CD4-positive, alpha-beta T cell (primary cell): ENCODE results near the gene RBM38. TPM values are rescaled to one million over a fixed set of nuclear protein-coding genes. Genes with fewer than 3 reads are reported as not detected.

Experiments used
- ATAC-seq: fragments of 200-7000 bp; cut with Tn5 transposase; one replicate; pipeline ENCODE4 v1.10.0; 2022; ENCODE audit warnings: mild to moderate bottlenecking; ENCODE audit not compliant: poor library complexity
- CTCF ChIA-PET: fragments of 350-600 bp; sonication (Branson Sonifier 250); formaldehyde crosslinking; loops from one replicate; lab custom pipeline; 2021; ENCODE audit warnings: antibody characterized with exemption, inconsistent platforms; lab: Charles Lee
- POLR2A ChIA-PET: fragments of 350-600 bp; sonication (Branson Sonifier 250); formaldehyde crosslinking; loops from one replicate; lab custom pipeline; 2021; ENCODE audit warnings: antibody characterized with exemption, inconsistent platforms; lab: Charles Lee
- DNase-seq, 14 experiments: peaks; one replicate each; pipeline ENCODE4 v3.0.0-alpha.2; 2013 to 2020; ENCODE audit warnings: mixed read lengths in 2 of 14
- H3K27ac ChIP-seq, 2 donors: one replicate each; pipeline versions ENCODE4 v1.5.1 to v1.7.0; 2013; ENCODE audit warnings: low read length in 2 of 2, low read depth in 1 of 2, mild to moderate bottlenecking in 1 of 2
- H3K27me3 ChIP-seq, 2 experiments: 1 replicate in 1 of 2; 2 replicates in 1 of 2; pipeline versions ENCODE4 v1.6.1 to v1.7.0; 2013; ENCODE audit warnings: low read length in 2 of 2, control low read depth in 1 of 2, mild to moderate bottlenecking in 1 of 2, moderate library complexity in 1 of 2; ENCODE audit not compliant: insufficient read depth in 2 of 2, control insufficient read depth in 1 of 2
- H3K36me3 ChIP-seq: one replicate; pipeline ENCODE4 v1.6.1; 2013; ENCODE audit warnings: low read length, control low read depth; ENCODE audit not compliant: insufficient read depth
- H3K4me1 ChIP-seq: one replicate; pipeline ENCODE4 v1.6.1; 2013; ENCODE audit warnings: low read length, control low read depth; ENCODE audit not compliant: insufficient read depth
- H3K4me3 ChIP-seq: one replicate; pipeline ENCODE4 v1.5.1; 2013; ENCODE audit warnings: mild to moderate bottlenecking, low read length, moderate library complexity
- H3K9me3 ChIP-seq, 2 experiments: 1 replicate in 1 of 2; 2 replicates in 1 of 2; pipeline versions ENCODE4 v1.6.1 to v1.7.0; 2013; ENCODE audit warnings: low read length in 2 of 2, mild to moderate bottlenecking in 2 of 2, control low read depth in 1 of 2, moderate library complexity in 1 of 2; ENCODE audit not compliant: control insufficient read depth in 1 of 2, insufficient read depth in 1 of 2
- H3K27ac Mint-ChIP-seq: one replicate; pipeline ENCODE4 v1.8.0; 2020; ENCODE audit warnings: mixed read lengths
- H3K27me3 Mint-ChIP-seq: one replicate; pipeline ENCODE4 v1.8.0; 2021; ENCODE audit warnings: mixed read lengths
- H3K36me3 Mint-ChIP-seq: one replicate; pipeline ENCODE4 v1.8.0; 2021; ENCODE audit warnings: low read depth, mixed read lengths
- H3K4me1 Mint-ChIP-seq: one replicate; pipeline ENCODE4 v1.8.0; 2021; ENCODE audit warnings: low read depth, mixed read lengths
- H3K4me3 Mint-ChIP-seq: one replicate; pipeline ENCODE4 v1.8.0; 2020; ENCODE audit warnings: mild to moderate bottlenecking, mixed read lengths
- H3K9me3 Mint-ChIP-seq: one replicate; pipeline ENCODE4 v1.8.0; 2020; ENCODE audit warnings: mixed read lengths
- intact Hi-C, 2 experiments: fragments of 100-400 bp; cut with DNase I in 1 of 2; cut with micrococcal nuclease in 1 of 2; formaldehyde crosslinking; loops; one replicate each; pipeline versions ENCODE4 v1.15.1 to v1.9.0; 2023 to 2025; cut with DNase I, micrococcal nuclease
- total RNA-seq, 174 experiments: library from RNA in 2 of 174; stranded (reverse) in 2 of 174; gene quantifications; one replicate each; pipeline ENCODE4 v1.2.3 and lab custom pipeline; 2021 to 2026
- TF ChIP-seq, protein P1 (sequence below): fragments of 200-600 bp; IDR thresholded peaks from one replicate; pipeline ENCODE4 v1.8.0; 2022; ENCODE audit warnings: antibody characterized with exemption, mild to moderate bottlenecking

RBM38 gene
- total RNA-seq, 2 experiments from 2014 or later: 604 to 645 TPM

DNA sequence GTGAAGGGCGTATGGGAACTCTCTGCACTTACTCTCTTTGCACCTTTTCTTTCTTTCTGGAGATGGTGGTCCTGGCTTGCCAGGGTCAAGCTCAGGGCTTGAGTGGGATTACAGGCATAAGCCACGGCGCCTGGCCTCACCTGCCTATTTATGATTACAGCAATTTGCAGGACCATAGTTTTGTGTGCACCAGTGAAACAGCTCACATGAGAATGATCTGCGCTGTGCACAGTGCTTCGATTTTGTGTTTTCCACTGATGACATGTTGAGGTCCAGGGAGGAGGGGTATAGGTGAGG is 40.3 kb downstream of the RBM38 start:
- peaks cover 82% of the 10 kb centered on the region for H3K4me1 ChIP-seq
- no peaks in the 10 kb centered on the region for H3K9me3 ChIP-seq
- POLR2A ChIA-PET: interaction anchor here (1.0 to 6.0 kb wide), 2 partner anchors 34 to 39 kb away, joined by 3 to 150 read pairs; no protein-coding TSS in a partner anchor
- TF ChIP-seq, protein P1, sequence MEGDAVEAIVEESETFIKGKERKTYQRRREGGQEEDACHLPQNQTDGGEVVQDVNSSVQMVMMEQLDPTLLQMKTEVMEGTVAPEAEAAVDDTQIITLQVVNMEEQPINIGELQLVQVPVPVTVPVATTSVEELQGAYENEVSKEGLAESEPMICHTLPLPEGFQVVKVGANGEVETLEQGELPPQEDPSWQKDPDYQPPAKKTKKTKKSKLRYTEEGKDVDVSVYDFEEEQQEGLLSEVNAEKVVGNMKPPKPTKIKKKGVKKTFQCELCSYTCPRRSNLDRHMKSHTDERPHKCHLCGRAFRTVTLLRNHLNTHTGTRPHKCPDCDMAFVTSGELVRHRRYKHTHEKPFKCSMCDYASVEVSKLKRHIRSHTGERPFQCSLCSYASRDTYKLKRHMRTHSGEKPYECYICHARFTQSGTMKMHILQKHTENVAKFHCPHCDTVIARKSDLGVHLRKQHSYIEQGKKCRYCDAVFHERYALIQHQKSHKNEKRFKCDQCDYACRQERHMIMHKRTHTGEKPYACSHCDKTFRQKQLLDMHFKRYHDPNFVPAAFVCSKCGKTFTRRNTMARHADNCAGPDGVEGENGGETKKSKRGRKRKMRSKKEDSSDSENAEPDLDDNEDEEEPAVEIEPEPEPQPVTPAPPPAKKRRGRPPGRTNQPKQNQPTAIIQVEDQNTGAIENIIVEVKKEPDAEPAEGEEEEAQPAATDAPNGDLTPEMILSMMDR: no peak
- intact Hi-C loops: no loop called here
- peaks cover 71% of the 10 kb centered on the region for H3K4me1 Mint-ChIP-seq
- no peaks in the 10 kb centered on the region for H3K27me3 ChIP-seq
- H3K27me3 Mint-ChIP-seq: no peaks in the 10 kb centered on the region
- peak overlapping the region; percentile 20 for H3K4me3 Mint-ChIP-seq
- no peaks in the 10 kb centered on the region for H3K36me3 Mint-ChIP-seq
- H3K27ac ChIP-seq: no peak overlapping the region
- CTCF ChIA-PET: interaction anchor here (1.7 kb wide), 1 partner anchor 43 kb away, joined by 4 read pairs; no protein-coding TSS in a partner anchor
- ATAC-seq (no peak), DNase-seq (no peak)
- H3K27ac Mint-ChIP-seq: peak overlapping the region; percentile 88
- H3K9me3 Mint-ChIP-seq: no peaks in the 10 kb centered on the region
- no peaks in the 10 kb centered on the region for H3K36me3 ChIP-seq
- H3K4me3 ChIP-seq: no peak overlapping the region

DNA sequence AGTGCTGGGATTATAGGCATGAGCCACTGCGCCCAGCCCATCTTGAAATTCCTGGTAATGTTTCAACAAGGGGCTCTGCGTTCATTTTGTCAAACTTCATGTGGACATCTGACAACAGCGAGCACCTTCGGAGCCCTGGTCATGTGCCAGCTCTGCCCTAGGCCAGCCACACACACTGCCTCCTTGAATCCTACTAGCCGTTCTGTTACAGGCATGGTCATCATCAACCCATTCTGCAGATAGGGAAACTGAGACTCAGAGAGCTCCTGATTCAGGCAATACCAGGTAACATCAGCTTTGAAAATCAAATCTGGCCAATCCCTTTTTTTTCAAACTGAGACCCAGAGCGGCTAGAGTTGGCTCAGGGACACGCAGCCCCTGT is 41.3 kb downstream of the RBM38 start:
- Histone ChIP-seq H3K27me3 (no peaks in the 10 kb centered on the region), H3K36me3 (no peaks in the 10 kb centered on the region), H3K27ac (peak overlapping the region; percentile 56 to 72), H3K4me1 (peaks cover 79% of the 10 kb centered on the region), H3K4me3 (no peak overlapping the region), H3K9me3 (peaks cover 0 to 7% of the 10 kb centered on the region in 2 experiments)
- no peaks in the 10 kb centered on the region for H3K27me3 Mint-ChIP-seq
- TF ChIP-seq, protein P1: no peak
- ChIA-PET POLR2A (interaction anchor here (0.7 to 6.0 kb wide), 10 partner anchors 9 to 187 kb away, joined by 3 to 150 read pairs (median 4); partner anchors contain the start of genes RBM38 and ZBP1), CTCF (interaction anchor here (1.4 kb wide), 1 partner anchor 51 kb away, joined by 4 read pairs; no protein-coding TSS in a partner anchor)
- H3K27ac Mint-ChIP-seq: peak overlapping the region; percentile 88
- no peaks in the 10 kb centered on the region for H3K9me3 Mint-ChIP-seq
- intact Hi-C loops: loop anchor here (2.0 kb wide), 1 partner anchor 34 kb away; no protein-coding TSS in a partner anchor
- H3K4me3 Mint-ChIP-seq: peak overlapping the region; percentile 81
- DNase-seq: no peak
- H3K36me3 Mint-ChIP-seq: no peaks in the 10 kb centered on the region
- H3K4me1 Mint-ChIP-seq: peaks cover 71% of the 10 kb centered on the region
- no peak for ATAC-seq

DNA sequence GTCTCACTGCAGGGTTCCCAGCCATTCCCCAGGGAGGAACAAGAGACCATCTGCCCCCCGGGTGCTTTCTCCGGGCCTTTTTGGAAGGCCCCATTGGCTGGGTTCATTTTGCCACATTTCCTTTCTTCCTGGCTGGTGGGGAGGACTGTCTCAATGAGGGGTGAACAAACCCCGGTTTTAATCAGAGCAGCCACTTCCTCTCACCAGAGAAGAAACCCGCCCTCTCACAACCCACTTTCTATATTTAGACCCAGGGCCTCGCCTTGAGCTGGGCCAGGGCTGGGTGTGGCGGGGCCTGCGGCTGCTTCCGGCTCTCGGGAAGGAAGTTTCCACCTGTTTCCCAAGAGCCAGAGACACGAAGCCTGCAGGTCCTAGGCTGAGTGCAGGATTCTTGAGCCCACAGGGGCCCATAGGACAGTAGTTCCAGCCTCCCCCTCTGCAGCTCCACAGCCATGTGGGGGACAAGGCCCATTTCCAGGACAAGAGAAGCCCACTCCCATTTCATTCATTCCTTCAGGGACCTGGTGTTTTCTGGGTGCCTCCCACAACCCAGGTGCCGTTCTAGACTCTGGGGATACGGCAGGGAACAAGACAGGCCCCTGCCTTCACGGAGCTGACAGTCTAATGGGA is 41.8 kb downstream of the RBM38 start:
- peak overlapping the region; percentile 81 for H3K4me3 Mint-ChIP-seq
- H3K9me3 Mint-ChIP-seq: no peaks in the 10 kb centered on the region
- POLR2A ChIA-PET: interaction anchor here (0.7 to 6.0 kb wide), 14 partner anchors 10 to 186 kb away, joined by 3 to 150 read pairs (median 4); partner anchors contain the start of genes RBM38 and ZBP1
- Histone ChIP-seq H3K36me3 (no peaks in the 10 kb centered on the region), H3K27ac (peak overlapping the region; percentile 56 to 72), H3K4me3 (no peak overlapping the region), H3K9me3 (peaks cover 0 to 11% of the 10 kb centered on the region in 2 experiments), H3K27me3 (no peaks in the 10 kb centered on the region), H3K4me1 (peaks cover 79% of the 10 kb centered on the region)
- CTCF ChIA-PET: interaction anchor here (1.4 kb wide), 1 partner anchor 51 kb away, joined by 4 read pairs; no protein-coding TSS in a partner anchor
- TF ChIP-seq, protein P1: no peak
- no peaks in the 10 kb centered on the region for H3K36me3 Mint-ChIP-seq
- intact Hi-C loops: loop anchor here (2.0 kb wide), 1 partner anchor 34 kb away; no protein-coding TSS in a partner anchor
- ATAC-seq (peak; percentile 89), DNase-seq (peak in 13 of 14 experiments; percentile 30 to 94 (median 64))
- peak overlapping the region; percentile 88 for H3K27ac Mint-ChIP-seq
- H3K4me1 Mint-ChIP-seq: peaks cover 67% of the 10 kb centered on the region
- H3K27me3 Mint-ChIP-seq: no peaks in the 10 kb centered on the region
